Measurements from ENCODE around the gene HACD4.

DNA sequence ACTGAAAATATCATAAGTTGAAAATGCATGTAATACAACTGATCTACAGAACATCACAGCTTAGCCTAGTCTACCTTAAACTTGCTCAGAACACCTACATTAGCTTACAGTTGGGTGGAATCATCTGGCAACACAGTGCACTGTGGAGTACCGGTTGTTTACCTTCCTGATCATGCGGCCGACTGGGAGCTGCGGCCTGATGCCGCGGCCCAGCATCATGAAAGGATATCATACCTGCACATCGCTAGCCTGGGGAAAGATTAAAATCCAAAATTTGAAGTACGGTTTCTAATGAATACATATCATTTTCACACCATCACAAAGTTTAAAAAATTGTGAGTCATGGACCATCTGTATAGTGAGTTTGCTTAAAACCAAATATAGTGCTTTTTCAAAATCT lies 1.8 kb downstream of the HACD4 start:
- TF ChIP-seq EP300 (IDR thresholded peaks at IDR 0.05), result no peak
- TF ChIP-seq, protein P1, sequence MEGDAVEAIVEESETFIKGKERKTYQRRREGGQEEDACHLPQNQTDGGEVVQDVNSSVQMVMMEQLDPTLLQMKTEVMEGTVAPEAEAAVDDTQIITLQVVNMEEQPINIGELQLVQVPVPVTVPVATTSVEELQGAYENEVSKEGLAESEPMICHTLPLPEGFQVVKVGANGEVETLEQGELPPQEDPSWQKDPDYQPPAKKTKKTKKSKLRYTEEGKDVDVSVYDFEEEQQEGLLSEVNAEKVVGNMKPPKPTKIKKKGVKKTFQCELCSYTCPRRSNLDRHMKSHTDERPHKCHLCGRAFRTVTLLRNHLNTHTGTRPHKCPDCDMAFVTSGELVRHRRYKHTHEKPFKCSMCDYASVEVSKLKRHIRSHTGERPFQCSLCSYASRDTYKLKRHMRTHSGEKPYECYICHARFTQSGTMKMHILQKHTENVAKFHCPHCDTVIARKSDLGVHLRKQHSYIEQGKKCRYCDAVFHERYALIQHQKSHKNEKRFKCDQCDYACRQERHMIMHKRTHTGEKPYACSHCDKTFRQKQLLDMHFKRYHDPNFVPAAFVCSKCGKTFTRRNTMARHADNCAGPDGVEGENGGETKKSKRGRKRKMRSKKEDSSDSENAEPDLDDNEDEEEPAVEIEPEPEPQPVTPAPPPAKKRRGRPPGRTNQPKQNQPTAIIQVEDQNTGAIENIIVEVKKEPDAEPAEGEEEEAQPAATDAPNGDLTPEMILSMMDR (IDR thresholded peaks at IDR 0.05), result no peak

Measured in stomach (tissue), 4 donors.